ENCODE results near the gene MLPH.

GRCh38 chr2:237602409-237602808 lies 115.4 kb downstream of the MLPH start:
- TF ChIP-seq CTCF (IDR thresholded peaks at IDR 0.05) (no peak), POLR2AphosphoS5 (IDR thresholded peaks at IDR 0.05) (no peak)

Measured in breast epithelium (tissue), 3 donors.